SW 1271 (cell line): ENCODE data around the gene KNDC1.
"Not testable (repeated sequence)": the region's sequence is repeated elsewhere in the genome, so short reads cannot be mapped to it uniquely, and the experiment has no call there.

ENCODE experiments used
- DNase-seq, 2 experiments: peaks; one replicate each; lab custom pipeline; 2025; lab: John Stamatoyannopoulos, UW

Gene KNDC1, protein sequence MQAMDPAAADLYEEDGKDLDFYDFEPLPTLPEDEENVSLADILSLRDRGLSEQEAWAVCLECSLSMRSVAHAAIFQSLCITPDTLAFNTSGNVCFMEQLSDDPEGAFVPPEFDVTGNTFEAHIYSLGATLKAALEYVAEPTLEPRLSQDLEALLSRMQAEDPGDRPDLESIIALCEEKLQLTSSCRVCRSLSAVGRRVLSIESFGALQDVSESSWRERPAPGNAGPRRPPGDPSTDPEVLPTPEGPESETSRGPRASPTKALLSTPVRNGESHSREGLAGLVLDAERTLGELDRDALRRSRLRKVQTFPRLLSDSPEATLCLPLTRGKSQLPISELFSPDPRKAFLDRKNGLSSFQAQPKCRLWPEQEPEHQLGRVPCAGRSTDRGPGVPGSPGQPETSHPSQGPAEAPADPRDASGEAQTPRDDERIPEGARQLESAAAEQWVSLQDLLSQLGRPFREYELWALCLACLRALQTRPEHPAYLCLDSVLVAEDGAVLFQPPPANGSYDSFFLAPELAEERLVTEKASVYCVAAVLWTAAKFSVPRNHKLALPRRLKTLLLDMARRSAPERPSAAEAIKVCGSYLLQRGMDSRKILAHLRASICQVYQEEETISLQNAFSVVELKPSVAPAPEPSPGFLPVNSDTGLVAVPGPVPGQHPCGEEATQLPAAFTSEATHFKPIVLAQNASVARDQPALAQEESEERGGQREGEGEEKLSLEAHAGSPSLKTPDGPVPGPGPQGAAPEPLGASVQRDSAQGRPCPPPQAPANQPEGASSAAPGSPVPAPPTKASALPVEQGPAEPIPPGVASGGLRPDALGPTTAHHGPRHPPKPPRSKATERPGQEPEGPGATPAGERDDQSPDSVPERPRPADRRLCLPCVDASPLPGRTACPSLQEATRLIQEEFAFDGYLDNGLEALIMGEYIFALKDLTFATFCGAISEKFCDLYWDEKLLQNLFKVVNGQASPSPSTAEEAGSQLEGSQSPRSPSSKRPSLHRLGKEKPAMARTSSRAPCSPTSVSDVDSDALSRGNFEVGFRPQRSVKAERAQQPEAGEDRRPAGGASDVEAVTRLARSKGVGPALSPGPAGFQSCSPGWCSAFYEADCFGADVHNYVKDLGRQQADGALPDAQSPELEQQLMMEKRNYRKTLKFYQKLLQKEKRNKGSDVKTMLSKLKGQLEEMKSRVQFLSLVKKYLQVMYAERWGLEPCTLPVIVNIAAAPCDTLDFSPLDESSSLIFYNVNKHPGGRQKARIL (N-terminal part only)

DNA sequence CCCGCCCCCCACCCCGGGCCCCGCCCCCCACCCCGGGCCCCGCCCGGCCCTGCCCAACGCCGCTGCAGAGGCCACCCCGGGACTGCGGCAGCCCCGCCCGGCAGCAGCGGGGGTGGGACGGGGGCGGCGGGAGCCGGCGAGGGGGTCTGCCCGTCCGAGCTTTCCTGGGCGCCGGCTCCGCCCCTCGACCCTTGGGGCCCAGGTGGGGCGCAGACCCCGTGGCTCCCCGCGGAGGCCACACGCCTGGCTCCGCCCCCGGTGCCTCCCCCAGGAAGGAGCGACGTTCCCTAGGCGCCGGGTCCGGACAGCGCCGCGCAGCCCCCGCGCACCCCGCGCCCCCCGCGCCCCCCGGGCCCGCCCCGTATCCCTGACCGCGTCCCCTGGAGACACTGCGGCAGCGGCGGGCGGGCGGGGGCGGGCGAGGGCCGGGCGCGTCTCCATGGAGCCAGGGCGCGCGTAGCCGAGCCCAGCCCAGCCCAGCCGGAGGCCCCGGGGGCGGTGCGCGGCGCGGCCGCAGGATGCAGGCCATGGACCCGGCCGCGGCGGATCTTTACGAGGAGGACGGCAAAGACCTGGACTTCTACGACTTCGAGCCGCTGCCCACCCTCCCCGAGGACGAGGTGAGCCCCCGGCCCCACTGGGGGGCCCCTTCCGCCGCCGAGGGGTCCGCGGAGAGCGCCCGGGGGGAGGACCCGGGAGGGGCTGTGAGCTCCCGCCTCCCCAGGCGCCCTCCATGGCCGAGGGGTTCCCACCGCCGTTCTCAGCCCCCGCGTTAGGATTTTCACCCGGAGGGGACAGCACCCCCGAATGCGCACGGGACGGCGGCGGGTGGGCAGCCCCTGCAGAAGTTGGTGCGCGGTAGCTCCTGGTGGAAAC, at the start of gene KNDC1:
TSS of gene KNDC1 (plus strand) at position 270 of the 876 bp plus-strand sequence. CDS start at position 519, 249 bp downstream.
- peak in 1 of 2 experiments; percentile 4 for DNase-seq

DNA sequence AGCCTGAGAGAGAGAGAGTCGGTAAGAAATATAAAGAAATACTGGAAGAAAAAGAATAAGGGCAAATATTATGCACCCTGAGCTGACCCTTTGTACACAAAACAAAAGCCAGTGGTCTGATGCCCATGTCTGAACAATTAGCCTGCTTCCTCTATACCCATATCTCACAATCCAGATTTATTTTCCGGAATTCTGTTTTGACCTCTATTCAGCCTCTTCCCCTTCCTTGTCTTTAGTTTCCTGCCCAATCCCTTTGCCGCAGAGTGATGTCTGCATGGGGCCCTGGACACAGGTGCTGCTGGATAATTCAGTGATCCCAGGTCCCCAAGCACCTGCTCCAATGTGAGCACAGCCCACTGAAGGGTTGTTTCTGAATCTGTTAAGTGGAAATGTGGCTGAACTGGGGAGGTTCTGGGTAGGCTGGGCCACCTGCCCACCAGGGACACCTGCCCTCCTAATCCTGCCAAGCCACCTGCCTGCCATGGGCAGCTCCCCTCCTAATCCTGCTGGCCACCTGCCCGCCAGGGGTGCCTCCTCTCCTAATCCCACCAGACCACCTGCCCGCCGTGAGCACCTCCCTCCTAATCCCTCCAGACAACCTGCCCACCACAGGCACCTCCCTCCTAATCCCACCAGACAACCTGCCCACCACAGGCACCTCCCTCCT, 49.3 kb upstream of the KNDC1 start:
- no peak for DNase-seq

DNA sequence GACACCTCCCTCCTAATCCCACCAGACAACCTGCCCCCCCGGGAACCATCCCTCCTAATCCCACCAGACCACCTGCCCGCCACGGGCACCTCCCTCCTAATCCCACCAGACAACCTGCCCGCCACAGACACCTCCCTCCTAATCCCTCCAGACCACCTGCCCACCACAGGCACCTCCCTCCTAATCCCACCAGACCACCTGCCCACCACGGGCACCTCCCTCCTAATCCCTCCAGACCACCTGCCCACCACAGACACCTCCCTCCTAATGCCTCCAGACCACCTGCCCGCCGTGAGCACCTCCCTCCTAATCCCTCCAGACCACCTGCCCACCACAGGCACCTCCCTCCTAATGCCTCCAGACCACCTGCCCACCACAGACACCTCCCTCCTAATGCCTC, 48.4 kb upstream of the KNDC1 start:
- not testable (repeated sequence) for DNase-seq

DNA sequence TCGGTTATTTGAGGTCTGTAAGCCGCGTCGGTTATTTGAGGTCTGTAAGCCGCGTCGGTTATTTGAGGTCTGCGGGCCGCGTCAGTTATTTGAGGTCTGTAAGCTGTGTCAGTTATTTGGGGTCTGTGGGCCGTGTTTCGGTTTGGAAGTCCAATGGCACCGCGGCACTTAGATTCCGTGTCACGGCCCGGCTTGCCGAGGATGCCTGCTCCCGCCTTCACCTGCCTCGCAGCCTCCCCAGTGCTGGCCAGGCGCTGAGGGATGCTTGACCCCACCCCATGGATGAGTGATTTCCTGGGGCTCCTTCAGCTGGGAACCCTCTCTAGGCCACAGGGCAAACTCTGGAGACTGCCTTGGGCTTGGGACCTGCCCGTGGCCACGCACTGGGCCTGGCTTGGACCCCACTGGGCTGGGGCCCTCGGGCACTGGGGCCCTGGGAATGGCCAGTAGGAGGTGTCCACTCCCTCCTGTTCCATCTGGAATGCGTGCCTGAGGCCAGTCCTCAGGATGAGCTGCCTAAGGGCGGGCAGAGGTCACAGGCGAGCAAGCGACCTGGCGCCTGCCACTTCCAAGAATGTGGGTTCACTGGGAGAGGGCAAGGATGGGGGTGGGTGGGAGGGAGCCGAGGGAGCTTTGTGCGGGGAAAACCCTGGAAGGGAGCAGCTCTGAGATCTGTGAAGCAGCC, 46.7 kb upstream of the KNDC1 start:
- DNase-seq = no peak

DNA sequence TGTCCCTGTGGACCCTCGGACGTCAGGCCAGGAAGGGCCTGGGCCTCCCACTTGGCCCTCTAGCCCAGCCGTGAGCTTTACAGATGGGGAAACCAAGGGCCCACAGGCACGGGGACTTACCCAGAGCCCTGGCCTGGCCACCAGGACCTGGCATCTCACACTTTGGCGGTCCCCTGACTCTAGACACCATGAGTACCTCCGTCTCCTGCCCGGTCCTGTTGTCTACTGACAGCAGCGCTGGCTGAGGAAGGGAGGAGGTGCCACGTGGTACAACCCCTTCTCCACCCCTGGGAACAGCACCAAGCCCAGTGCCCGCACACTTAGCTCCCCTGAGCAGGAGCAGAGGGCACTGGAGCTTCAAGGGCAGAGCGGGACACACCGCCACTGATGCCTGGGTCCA, 46.2 kb upstream of the KNDC1 start:
- no peak for DNase-seq

DNA sequence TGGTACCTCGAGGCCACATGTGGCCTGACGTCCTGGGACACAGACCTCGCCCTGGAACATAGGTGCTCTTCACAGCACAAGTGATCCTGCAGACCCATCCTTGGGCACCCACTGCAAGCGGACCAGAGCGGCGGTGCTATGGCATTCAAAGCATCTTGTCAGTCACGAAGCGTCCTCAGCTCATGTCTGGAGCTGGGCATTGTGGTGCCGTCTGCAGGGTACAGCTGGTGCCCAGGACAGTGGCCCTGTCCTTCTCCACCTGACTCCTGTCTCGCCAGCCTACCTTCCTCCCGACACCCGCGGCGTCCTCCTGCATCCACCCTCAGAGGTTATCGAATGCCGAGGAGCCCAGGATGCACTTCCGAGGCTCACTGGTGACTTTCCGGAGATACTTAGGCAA, 45.8 kb upstream of the KNDC1 start:
- no peak for DNase-seq

DNA sequence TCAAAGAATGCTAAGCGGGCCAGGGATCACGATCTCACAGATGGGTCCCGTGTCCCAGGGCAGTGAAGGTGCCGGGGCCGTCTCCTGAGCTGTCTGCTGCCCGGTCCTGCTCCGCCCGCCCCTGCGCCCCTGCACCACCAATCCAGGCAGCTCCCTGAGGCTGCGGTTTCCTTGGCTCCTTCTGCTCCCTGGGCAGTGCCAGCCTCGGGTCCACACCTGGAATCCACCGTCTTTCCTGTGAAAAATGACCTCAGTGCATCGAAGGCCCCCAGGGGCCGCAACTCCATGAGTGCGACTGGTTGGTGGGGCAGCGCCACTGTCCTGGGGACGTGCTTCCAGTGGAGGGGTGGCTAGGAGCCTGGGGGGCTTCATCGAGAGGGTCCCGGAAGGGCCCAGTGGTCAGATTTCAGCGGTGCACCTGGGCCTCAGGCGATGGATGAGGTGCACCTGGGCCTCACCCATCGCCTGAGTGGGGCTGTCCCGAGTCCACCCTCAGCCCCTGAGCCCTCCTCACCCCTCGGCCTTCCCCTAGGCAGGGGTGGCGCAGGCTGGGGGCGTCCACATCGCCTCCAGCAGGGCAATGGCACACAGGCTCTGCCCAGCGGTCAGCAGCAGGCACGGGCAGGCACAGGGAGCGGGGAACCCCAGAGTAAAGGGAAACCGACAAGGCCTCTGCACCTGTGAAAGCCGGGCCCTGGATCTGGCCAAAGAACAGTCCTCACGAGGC, 45.1 kb upstream of the KNDC1 start:
- DNase-seq = no peak

DNA sequence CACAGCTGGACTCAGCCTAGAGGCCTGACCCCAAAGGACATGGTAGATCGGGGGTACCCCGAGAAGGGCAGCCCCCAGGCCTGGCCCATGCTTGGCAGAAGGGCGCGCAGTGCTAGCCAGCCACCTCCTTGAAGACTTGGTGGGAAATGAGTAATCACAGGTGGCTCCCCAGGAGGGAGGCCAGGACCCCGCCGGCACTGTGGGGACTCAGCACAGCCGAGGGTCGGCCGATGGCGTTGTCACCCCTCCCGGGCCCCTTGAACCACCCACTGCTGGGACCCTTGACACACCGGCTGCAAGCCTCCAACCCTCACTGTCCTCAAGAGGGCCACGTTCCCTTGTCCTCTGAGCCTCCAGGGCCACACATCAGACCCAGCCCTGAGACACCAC, 44.6 kb upstream of the KNDC1 start:
- DNase-seq = no peak

DNA sequence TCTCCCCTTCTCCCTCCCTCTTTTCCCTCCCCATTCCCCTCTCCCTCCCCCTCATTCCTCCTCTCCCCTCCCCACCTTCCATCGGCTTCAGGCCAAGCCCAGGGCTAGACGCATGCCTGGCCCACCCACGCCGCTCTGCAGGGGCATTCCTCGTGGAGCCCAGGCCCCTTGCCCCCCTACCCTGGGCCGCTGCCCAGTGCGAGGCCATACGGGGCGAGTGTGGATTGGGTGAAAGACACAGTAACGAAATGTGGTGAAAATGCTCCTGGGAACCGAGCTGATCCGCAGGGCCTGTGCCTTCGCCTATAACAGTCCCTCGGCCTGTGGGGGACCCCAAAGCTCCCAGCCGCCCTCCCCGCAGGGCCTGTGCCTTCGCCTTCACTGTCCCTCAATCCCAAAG, 44.0 kb upstream of the KNDC1 start:
- no peak for DNase-seq

DNA sequence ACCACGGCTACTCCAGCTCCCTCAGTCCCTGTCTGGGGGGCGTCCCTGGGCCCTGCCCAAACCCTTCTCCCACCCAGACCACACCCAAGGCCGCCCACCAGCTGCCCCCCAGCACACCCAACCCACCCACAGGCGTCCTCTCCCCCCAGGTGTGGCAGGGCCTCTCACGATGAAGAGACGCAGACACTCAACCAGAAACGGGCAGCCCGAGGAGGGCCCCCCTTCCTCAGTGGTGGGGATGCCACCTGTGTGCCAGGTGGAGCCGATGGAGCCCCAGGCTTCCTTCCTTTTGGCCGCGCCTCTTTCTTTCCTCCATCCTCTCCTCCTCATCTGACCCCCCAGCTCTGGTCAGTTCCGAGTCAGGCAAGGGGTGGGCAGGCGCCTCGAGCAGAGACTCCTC, 43.6 kb upstream of the KNDC1 start:
- no peak for DNase-seq

DNA sequence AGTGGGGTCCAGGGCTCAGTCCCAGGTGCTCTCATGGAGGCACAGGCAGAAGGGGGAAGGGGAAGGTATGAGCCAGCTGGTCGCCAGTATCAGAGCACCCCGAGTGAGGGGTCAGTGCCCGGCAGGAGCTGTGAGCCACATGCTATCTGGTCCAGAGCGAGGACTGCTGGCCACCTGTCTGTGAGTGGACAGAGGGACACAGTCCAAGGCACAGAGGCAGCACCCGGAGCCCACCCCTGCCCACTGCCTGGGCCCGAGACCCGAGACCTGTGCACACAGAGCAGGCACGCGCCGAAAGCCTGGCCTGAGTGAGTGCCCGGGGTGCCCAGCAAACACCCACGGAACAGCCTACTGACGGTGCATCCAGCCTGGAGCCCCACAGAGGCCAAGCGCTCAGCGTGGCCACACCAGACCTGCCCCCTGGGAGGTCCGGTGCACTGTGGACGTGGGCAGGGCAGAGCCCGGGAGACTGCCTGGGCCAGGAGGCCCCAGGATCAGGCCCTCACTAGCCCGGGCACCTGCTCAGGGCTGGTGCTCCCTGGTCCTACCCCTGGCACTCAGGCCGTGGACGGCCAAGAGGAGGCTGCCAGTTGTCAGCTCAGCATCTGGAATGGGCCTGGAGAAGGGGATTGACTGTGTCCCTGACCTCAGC, 42.9 kb upstream of the KNDC1 start:
- no peak for DNase-seq

DNA sequence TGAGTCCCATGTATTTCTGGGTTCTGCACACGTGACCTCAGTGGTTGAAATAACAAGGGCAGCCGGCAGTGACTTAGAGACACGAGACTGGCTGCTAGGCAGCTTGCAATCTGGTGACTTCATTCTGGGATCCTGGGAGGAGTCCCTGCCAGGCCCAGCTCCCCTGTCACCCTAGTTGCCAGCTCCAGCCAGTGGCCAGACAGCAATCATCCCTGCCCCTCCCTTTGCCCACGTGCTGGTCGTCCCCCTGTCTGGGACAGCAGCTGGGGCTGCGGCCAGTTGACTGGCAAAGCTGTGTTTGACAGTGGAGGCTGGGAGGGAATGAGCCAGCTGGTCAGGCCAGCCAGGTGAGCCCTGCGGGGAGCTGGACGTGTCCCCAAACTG, 42.3 kb upstream of the KNDC1 start:
- no peak for DNase-seq

DNA sequence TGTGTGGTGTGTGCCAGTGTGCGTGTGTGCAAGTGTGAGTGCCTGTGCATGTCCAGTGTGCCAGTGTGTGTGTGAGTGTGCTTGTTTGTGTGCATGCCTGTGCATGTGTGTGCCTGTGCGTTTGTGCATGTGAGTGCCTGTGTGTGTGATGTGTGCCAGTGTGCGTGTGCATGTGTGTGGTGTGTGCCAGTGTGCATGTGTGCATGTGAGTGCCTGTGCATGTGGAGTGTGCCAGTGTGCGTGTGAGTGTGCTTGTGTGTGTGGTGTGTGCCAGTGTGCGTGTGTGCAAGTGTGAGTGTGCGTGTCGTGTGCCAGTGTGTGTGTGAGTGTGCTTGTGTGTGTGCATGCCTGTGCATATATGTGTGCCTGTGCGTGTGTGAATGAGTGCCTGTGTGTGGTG, 38.5 kb upstream of the KNDC1 start:
- no peak for DNase-seq

DNA sequence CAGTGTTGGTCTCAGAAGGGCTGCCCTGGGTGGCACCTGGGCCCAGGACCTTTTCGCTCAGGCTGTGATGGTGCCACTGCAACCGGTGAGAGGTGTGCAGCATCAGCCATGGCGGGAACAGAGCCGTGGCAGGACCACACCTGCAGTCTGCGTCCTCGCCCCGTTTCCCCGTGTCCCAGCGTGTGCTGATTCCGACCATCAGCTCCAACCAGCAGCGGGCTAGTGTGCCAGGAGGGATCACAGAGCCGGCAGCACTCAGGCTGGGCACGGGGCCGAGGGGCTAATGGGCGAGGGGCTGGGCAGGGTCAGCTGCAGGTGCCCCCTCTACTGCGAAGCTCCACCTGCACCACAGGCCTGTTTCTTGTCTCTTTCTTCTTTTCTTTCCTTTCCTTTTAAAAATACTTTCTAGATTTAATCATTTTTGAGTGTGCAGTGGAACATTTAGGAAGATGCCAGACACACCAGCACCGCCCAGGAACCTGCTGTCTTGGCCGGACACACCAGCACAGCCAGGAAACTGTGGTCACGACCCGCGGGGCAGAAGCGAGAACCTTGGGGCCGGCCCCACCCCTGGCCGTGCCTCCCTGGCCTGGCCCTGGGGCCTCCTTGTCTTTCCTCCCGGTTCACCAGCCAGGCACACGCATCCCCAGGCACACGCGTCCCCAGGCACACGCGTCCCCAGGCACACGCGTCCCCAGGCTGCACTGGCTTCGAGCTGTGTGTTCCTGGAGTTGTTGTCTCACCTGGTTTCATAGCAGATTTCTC, 37.7 kb upstream of the KNDC1 start:
- no peak for DNase-seq

DNA sequence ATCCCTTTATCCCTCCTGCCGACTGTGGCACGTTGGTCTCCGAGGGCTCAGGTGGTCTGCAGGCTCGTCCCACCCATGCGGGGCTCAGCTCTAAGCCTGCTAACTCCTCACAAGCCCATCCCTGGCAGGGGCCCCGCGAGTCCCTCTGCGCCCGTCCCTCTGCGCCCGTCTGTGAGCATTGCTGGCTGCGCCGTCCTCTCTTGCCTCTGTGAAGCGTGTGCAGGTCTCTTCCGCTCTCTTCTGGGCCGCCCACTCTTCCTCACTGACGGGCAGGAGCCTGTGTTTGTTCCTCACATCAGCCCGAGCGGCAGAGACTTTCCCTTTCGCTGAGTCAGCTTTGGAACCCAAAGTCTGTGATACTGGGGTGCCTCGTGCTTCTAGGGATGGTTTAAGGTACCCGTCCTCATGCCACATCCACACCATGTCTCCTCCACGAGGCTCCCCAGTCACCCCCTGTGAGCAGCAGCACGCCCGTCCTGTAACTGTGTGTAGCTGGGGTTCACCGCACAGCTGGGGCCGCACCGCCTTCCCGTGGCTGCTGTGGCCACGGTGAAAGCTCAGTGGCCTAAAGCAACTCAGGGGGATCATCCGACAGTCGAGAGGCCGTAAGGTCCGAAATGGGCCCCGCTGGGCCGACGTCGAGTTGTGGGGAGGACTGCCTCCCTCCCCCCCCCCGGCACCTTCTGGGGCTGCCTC, 36.8 kb upstream of the KNDC1 start:
- DNase-seq = no peak

DNA sequence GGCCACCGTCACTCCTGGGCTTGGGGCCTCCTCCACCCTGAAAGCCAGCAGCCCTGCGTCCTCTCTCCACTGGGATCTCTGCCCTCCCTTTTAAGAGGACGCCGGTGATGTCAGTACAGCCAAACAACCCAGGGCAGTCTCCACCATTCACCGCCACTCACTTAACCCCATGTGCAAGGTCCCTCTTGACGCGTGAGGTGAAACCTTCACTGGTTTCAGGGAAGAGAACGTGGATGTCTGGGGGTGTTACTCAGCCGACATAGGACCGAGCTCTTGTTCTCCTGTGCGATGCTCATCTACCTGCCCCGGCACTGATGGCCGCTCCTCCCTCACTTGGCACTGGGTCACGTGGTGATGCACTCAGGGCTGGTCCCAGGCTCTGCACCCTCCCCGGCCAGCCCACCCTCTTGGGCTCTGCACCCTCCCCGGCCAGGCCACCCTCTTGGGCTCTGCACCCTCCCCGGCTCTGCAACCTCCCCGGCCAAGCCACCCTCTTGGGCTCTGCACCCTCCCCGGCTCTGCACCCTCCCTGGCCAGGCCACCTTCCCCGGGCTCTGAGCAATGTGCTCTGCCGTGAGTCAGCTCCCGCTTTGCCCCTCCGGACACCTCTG, 36.2 kb upstream of the KNDC1 start:
- DNase-seq = no peak
